Left ventricle myocardium superior (tissue), 1 donor: ENCODE data around the gene ACY1. TPM values are rescaled to one million over a fixed set of nuclear protein-coding genes. Genes with fewer than 3 reads are reported as not detected.

Experiments used
- ATAC-seq: fragments of 200-7000 bp; cut with Tn5 transposase; one replicate; pipeline ENCODE4 v1.9.1; 2020; ENCODE audit warnings: mild to moderate bottlenecking, moderate library complexity
- DNase-seq: peaks from one replicate; pipeline ENCODE4 v3.0.0-alpha.2; 2020
- intact Hi-C: fragments of 100-400 bp; cut with micrococcal nuclease; formaldehyde crosslinking; loops from one replicate; pipeline ENCODE4 v1.11.0; 2022
- total RNA-seq: library from RNA; stranded (reverse); fragmentation: NEBNext Ultra II Directional; extraction: Animal tissue kit (Norgen Biotek cat#: 25700); gene quantifications from one replicate; pipeline ENCODE4 v1.2.1, GENCODE V29; 2021
- donor health status: DM: no; HTN: yes; CAD: no; lungs with severe emphysema.

The ACY1 gene
- total RNA-seq, 1 donor from 2014 or later = 18.5 TPM

DNA sequence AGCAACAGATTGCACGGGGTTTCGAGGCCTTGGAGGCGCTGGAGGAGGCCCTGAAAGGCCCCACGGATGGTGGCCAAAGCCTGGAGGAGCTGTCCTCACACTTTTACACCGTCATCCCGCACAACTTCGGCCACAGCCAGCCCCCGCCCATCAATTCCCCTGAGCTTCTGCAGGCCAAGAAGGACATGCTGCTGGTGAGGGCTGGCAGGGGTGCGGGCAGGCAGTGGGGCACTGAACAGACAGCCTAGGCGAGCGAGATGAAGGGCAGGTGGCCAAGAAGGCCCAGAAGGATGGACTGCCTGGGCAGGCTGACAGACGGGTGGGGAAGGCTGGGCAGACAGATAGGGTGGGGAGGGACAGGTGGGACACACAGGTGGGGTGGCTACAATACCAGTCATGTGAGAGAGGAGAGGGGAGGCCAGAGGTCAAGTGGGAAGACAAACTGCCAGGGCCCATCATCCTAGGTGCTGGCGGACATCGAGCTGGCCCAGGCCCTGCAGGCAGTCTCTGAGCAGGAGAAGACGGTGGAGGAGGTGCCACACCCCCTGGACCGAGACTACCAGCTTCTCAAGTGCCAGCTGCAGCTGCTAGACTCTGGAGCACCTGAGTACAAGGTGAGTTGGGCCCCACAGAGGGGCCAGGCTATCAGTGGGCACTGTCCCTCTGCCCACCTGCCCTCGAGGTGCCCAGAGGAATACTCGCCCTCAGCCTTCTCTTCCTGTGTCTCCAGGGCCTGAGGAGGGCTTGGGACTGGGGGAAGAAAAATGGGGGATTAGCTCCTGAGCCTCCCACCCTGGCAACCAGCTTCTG, 38.1 kb upstream of the ACY1 start:
- DNase-seq (no peak), ATAC-seq (no peak)
- intact Hi-C loops = no loop called here

DNA sequence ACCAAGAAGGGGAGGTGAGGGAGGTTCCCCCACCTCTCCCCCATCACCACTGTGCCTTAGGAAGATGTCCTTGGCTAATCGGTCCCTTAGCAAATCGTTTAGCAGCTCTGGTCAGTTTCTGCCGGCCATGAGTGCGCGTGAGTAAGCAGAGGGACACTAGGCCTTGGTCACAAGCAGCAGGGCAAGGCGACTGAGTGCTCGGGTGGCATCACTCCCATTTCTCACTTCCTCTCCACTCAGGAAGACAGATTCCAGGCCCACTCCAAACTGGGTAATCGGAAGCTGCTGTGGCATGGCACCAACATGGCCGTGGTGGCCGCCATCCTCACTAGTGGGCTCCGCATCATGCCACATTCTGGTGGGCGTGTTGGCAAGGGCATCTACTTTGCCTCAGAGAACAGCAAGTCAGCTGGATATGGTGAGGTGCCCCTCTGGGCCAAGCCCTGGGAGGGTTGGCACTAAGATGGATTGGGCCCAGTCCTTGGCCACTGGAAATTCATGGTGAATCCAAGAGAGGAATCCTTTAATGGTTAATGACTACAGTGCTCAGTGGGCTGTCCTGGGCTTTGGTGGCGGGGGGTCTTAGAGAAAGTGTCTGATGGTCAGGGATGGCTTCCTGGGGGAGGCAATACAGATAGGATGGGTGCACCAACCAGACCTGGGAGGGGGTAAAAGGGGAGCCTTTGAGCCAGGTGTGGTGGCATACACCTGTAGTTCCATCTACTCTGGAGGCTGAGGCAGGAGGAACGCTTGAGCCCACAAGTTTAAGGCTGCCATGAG, 37.2 kb upstream of the ACY1 start:
- DNase-seq = no peak
- intact Hi-C loops = no loop called here
- no peak for ATAC-seq

DNA sequence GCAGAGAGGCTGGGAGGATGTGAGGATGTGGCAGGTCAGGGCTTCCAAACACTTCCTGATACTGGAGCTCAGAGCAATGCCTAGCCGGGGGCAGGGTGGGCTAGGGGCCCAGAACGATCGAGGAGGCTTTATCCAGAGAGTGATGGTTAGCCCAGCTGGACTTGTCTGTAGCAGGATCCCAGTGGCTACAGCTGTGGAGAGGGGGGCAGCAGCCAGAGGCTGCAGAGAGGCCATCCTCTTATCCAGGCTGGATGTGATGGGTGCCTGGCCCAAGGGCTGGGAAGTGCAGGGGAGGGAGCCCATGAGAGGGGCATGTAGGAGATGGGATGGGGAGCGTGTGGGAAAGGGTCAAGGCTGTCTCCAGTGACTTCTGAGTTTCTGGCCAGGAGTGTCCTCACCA, 36.5 kb upstream of the ACY1 start:
- ATAC-seq = no peak
- DNase-seq = peak; percentile 7

DNA sequence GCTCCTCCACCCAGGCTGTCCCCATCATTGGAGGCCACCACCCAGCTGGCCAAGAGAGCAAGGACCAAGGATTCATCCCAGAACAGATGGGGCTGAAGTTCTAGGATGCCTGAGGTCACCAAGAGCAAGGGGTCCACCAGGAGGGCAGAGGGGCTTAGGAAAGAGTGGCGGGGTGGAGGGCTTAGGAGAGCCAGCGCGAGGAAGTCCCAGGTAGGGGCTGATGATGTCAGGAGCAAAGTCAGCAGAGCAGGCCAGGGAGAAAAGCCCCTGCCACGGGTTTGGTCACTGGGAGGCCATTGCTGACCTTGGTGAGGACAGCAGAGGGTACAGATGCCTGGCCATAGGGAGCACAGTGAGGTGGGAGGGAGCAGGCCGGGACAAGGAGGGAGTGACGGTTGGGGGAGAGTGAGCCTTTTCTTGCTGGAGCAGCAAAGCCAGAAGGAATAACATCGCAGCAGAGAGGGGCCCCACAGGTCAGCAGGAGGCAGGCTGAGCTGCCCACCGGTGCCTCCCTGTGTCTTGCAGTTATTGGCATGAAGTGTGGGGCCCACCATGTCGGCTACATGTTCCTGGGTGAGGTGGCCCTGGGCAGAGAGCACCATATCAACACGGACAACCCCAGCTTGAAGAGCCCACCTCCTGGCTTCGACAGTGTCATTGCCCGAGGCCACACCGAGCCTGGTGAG, 36.0 kb upstream of the ACY1 start:
- intact Hi-C loops = no loop called here
- peak; percentile 12 for DNase-seq
- no peak for ATAC-seq

More for the DNA sequence above, 36.5 kb upstream of the ACY1 start:
- intact Hi-C loops = no loop called here

DNA sequence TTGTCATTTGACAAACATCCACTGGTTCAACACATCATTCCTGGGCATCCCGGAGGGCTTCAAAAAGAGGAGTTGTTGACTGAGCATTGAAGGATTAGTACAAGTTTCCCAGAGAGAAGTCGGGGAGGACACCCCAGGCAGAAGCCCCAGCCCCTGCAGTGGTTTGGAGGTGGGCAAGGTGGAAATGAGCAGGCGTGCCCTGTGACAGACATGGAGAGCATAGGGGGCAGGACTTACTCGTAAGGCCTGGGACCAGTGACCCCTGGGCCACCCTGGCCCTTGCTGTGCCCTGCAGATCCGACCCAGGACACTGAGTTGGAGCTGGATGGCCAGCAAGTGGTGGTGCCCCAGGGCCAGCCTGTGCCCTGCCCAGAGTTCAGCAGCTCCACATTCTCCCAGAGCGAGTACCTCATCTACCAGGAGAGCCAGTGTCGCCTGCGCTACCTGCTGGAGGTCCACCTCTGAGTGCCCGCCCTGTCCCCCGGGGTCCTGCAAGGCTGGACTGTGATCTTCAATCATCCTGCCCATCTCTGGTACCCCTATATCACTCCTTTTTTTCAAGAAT, 35.2 kb upstream of the ACY1 start:
- intact Hi-C loops = no loop called here
- ATAC-seq = no peak
- DNase-seq = peak; percentile 23

DNA sequence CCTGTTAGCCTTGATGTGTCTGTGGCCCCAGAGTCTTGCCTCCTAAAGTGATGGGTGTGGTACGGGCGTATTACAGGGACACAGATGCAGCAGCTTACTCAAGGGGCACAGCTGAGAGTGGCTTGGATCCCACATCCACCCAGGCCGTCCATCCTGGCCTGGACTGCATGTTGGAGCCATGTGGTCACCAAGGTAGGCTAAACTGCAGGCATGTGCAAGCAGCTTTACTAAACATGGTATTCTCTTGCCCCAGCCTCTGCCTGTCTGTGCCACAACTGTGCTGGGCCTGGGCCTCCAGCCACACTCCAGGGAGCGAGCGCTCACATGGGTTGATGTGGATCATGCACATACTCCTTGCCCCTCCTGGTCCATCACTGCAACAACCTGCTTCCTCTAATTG, 34.2 kb upstream of the ACY1 start:
- ATAC-seq (no peak), DNase-seq (peak; percentile 10)
- intact Hi-C loops = no loop called here

DNA sequence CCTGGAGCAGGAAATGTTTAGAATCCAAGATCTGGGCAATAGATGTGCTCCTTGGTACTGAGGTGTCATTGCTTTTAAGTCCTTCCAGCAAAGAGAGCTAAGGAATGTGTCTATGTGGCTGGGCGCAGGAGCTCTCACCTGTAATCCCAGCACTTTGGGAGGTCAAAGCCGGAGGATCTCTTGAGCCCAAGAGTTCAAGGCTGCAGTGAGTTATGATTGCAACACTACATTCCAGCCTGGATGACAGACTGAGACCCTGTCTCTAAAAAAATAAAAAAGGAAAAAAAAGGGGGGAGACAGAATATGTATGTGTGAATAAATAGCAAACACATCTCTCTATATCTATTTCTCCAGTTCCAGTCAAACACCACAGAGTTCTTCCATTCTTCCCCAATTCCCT, 32.4 kb upstream of the ACY1 start:
- DNase-seq (no peak), ATAC-seq (no peak)
- intact Hi-C loops = no loop called here

DNA sequence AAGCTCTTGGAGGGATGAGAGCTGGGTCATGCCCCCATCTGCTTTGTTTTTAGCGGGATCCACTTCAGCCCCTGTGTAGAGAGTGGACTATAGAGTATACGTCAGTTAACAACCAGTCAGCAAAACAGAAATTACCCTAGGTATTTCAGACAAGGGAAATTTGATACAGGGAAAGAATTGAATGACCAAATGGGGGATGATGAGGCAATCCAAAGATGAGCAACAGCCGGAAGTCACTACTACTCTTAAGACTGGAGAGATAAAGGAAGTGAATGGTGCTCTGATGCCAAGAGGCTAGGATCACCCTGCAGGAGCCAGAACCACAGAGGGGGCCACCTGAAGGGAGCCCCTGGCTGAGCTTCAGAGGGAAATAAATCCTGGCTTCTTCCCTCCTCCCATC, 29.9 kb upstream of the ACY1 start:
- peak; percentile 2 for DNase-seq
- no peak for ATAC-seq
- intact Hi-C loops = no loop called here

DNA sequence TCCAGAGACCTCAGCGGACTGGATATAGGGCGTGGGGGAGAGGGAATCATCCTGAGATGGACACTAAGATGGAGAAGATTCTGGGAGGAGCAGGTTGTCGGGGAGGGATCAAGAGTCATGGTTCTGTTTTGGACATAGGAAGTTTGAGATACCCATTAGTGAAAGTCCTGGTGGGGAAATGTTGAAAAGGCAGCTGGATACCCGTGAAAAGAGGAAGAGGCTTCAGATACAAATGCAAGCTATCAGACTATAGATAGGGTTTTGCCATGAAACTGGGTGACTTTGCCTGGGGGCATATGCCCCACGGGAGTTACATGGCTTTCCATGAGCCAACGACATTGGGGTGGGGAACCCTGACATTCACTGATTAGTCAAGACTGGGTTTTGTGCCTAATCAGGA, 29.2 kb upstream of the ACY1 start:
- ATAC-seq (no peak), DNase-seq (no peak)
- intact Hi-C loops = no loop called here

DNA sequence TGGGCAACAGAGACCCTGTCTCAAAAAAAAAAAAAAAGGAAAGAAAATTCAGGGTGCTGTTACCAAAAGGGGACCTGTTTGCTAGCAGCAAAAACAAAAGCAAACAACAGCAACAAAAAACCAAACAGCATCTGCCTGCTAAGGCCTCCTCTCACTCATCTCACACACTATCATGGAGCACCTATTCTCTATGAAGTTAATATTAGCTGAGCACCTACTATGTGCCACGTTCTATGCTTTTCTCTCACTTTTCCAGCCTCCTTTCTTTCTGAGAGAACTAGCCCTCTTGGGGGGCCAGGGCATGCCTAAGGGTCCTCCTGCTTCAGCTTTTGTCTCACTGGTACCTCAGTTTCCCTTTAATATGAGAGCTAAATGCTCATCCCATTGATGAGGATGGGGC, 28.6 kb upstream of the ACY1 start:
- no peak for ATAC-seq
- intact Hi-C loops = no loop called here
- DNase-seq = no peak

DNA sequence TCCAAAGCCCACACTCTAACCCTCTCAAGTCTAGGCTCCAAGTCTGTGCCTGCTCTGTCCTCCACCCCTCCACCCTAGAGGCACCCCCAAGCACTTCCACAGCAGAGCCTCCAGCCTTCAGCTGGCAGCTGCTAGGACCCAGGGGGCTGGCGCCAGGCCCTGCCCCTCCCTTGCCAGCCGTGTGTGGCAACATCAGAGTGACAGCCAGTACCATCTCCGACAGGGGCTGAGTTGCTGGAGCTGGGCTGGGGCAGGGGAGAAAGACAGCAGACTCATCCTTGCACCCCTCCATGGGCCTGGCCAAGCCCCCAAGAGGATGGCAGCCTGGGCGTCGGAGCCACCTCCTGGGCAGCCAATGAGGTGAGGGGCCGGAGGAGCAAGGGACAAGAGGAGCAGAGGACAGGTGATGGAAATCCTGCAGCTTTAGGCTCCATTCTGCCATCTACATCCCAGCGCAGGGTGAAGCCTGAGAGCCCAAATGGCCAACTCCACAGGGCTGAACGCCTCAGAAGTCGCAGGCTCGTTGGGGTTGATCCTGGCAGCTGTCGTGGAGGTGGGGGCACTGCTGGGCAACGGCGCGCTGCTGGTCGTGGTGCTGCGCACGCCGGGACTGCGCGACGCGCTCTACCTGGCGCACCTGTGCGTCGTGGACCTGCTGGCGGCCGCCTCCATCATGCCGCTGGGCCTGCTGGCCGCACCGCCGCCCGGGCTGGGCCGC, 28.0 kb upstream of the ACY1 start, which contains the start of gene GPR62:
Gene GPR62 (plus strand): TSS at position 207 of the 718 bp plus-strand sequence. CDS start 272 bp downstream, at position 479.
- DNase-seq (peak; percentile 31), ATAC-seq (no peak)
- intact Hi-C loops = no loop called here

DNA sequence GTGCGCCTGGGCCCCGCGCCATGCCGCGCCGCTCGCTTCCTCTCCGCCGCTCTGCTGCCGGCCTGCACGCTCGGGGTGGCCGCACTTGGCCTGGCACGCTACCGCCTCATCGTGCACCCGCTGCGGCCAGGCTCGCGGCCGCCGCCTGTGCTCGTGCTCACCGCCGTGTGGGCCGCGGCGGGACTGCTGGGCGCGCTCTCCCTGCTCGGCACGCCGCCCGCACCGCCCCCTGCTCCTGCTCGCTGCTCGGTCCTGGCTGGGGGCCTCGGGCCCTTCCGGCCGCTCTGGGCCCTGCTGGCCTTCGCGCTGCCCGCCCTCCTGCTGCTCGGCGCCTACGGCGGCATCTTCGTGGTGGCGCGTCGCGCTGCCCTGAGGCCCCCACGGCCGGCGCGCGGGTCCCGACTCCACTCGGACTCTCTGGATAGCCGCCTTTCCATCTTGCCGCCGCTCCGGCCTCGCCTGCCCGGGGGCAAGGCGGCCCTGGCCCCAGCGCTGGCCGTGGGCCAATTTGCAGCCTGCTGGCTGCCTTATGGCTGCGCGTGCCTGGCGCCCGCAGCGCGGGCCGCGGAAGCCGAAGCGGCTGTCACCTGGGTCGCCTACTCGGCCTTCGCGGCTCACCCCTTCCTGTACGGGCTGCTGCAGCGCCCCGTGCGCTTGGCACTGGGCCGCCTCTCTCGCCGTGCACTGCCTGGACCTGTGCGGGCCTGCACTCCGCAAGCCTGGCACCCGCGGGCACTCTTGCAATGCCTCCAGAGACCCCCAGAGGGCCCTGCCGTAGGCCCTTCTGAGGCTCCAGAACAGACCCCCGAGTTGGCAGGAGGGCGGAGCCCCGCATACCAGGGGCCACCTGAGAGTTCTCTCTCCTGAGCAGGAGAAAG, 27.2 kb upstream of the ACY1 start:
- intact Hi-C loops = no loop called here
- DNase-seq (peak; percentile 77), ATAC-seq (peak; percentile 83)

DNA sequence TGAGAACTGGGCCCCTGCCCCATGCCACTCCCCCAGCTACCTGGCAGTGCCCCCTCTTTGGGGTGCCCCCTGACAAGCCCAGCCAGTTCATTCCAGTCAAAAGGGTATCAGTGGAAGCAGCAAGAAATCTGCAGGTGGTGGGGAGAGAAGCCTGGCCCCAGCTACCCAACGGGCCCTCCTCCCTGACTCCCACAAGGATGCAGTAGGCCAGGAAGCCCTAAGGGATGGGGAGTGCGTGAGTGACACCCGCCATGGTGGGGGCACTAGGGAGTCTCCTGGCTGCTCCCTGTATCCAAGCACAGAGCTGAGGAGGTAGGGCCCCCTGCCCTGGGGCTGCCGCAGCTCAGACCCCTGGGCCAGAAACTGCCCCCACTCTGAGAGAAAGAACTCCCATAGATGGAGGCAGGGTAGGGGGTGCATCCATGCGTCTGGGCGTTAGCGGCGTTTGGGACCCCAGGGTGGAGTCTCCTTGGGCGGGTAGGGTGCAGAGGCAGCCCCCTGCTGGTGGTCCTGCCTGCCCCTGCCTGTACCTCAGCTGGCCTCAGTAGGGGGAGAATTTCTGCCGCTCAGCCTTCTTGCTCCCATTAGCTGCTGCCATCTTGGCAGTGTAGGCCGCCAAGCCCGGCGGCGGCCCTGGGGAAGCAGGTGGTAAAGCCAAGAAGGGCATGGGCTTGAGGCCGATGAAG, 25.7 kb upstream of the ACY1 start:
- ATAC-seq (no peak), DNase-seq (peak; percentile 19)
- intact Hi-C loops = no loop called here

DNA sequence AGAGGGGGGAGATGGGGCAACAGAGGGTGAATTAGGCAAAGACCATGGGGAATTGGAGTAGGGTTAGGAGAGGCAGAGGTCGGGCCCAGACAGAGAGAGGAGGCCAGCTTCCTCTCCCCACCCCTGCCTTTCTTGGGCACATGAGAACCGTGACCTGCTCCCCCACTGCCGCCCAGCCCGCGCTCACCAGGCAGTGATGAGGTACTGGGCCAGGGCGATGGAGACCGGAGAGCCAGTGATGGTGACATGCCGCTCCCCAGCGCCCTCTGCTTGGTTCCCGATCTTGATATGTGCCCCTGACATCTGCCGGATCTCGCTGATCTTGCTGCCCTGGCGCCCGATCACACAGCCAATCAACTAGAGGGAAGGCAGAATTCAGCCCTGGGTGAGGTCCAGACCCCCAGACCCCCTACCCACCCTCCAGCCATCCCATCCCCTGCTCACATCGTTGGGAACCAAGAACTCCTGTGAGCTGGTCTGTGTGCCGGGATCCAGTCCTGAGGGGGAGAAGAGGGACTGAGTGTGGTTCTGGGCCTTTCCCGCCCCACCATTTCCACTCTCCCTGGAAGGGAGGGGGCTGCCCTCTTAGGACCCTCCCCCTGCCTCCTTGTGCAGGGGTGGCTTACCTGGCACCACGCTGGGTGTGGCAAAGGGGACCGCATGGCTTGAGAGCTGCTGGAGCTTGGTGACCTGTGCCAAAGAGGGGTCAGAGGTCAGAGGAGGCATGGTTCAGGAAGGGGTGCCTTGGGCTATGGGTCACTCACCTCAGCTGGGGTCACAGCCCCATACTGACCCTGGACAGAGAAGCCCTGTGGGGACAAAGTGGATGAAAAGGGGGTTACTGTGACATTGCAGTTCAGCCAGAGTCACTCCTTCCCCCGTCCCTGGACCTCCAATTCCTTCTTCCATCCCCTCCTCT, 24.5 kb upstream of the ACY1 start:
- peak; percentile 22 for DNase-seq
- intact Hi-C loops = no loop called here
- no peak for ATAC-seq

DNA sequence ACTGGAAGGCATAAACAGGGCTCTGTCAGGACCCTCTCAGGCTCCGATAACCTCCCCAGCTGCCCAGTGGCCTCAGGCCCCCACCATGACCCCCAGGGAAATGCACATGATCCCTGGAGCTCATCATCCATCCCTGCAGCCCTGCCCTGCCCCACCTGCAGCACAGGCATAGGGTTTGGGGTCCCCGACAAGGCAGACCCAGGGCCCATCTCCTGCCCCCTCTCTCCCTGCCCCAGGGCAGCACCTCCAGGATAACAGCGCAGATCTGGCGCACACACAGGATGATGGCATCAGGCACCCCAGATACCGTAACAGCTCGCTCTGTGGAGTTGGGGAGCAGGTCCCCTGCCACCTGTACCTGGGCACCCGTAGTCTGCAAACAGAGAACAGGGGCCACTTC, 23.7 kb upstream of the ACY1 start:
- intact Hi-C loops = no loop called here
- ATAC-seq (no peak), DNase-seq (peak; percentile 20)

DNA sequence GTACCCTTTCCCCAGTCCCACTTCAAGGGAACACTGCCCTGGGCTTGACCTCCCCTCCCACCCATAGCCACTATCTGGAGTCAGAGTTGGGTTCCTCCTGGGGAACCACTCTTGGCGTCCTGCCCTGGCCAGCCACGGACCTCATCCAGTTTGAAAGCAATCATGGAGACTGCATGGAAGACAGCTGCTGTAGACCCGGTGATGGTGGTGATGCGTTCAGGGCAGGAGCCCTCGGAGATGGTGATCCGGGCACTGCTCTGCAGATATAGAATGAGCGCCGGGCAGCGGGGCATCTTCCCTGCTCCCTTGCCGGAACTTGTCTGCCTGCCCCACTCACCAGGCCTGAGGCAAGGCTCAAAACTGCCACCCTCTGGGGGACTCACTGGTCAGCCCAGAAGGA, 22.9 kb upstream of the ACY1 start:
- no peak for ATAC-seq
- intact Hi-C loops = no loop called here
- DNase-seq = peak; percentile 30

DNA sequence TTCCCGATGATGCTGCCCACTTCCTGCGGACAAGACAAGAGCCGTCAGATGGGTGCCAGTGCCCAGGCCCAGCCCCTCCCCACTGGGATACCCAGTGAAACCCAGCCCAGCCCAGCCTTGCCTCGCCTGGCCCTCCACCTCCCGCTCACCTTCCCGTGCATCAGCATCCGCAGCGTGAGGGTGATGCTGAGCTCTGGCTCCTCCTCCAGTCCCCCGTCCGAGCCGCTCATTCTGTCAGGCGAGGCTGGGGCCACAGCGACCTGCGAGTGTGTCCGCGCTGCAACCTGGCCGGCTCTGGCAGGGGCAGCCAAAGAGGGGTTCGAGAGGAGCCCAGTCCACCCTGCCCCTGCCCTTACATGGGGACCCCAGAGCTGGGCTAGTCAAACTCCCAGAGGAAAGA, 22.3 kb upstream of the ACY1 start:
- ATAC-seq = no peak
- intact Hi-C loops = no loop called here
- DNase-seq = peak; percentile 25
